C4-2B (cell line): Measurements from ENCODE around the gene DACH2.

Experiments used
- ZFX ChIP-seq: fragments of 450-650 bp; IDR thresholded peaks from 2 replicates; pipeline ENCODE4 v1.6.1; 2017
- TF ChIP-seq, protein P1 (sequence below): fragments of 450-650 bp; conservative IDR thresholded peaks from 2 replicates; pipeline ENCODE4 v1.5.1; 2017; ENCODE audit warnings: mild to moderate bottlenecking

DNA sequence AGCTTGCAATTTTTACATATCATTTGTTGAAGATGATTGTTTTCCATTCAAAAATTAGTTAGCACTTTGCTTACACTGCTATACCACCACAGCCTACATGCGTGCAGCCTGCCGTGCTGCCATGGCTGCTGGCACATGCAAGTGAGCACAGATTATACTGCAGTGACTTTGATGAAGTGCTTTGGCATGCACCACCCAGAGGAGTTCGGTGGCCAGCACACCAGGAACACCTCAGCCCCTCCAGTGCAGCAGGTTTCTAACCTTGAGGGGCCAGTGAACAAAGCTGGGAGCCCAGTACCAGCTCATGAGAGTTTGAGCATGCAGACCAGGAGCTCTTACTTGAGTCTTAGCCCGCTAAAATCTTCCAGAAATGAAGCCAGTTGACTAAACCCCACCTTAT is 431.5 kb downstream of the DACH2 start:
- TF ChIP-seq, protein P1, sequence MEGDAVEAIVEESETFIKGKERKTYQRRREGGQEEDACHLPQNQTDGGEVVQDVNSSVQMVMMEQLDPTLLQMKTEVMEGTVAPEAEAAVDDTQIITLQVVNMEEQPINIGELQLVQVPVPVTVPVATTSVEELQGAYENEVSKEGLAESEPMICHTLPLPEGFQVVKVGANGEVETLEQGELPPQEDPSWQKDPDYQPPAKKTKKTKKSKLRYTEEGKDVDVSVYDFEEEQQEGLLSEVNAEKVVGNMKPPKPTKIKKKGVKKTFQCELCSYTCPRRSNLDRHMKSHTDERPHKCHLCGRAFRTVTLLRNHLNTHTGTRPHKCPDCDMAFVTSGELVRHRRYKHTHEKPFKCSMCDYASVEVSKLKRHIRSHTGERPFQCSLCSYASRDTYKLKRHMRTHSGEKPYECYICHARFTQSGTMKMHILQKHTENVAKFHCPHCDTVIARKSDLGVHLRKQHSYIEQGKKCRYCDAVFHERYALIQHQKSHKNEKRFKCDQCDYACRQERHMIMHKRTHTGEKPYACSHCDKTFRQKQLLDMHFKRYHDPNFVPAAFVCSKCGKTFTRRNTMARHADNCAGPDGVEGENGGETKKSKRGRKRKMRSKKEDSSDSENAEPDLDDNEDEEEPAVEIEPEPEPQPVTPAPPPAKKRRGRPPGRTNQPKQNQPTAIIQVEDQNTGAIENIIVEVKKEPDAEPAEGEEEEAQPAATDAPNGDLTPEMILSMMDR, result no peak
- no peak for TF ChIP-seq ZFX
